Endothelial cell of umbilical vein (primary cell): ENCODE data around the gene WARS2. TPM values are rescaled to one million over a fixed set of nuclear protein-coding genes. Genes with fewer than 3 reads are reported as not detected.

Experiments used
- BruUV-seq: library from RNA; stranded (reverse); fragments of 400-500 nt; replicated peaks from 2 replicates; lab custom pipeline; 2021; lab: Mats Ljungman, UMichigan
- CTCF ChIA-PET: fragments of 300-600, 350-600 bp; sonication (Branson Sonifier 250); formaldehyde crosslinking; loops from one replicate; lab custom pipeline; 2021; ENCODE audit warnings: antibody characterized with exemption, inconsistent platforms; lab: Charles Lee
- POLR2A ChIA-PET: fragments of 300-600, 350-600 bp; sonication (Branson Sonifier 250); formaldehyde crosslinking; loops from one replicate; lab custom pipeline; 2021; ENCODE audit warnings: antibody characterized with exemption, inconsistent platforms; lab: Charles Lee
- DNase-seq: peaks from one replicate; pipeline ENCODE4 v3.0.0-alpha.2; 2011; ENCODE audit warnings: low read depth, low spot score
- FAIRE-seq: peaks from 2 replicates; lab custom pipeline; 2011; peaks lifted over from hg19 to GRCh38; lab: Jason Lieb, UNC
- H2AFZ ChIP-seq: 2 replicates; pipeline ENCODE4 v1.6.0; 2012; ENCODE audit warnings: low read depth, low read length, control low read depth, inconsistent platforms
- H3K27ac ChIP-seq: 2 replicates; pipeline ENCODE4 v1.5.1; 2011; ENCODE audit warnings: low read depth, mild to moderate bottlenecking, control low read depth, low read length, moderate library complexity; ENCODE audit not compliant: insufficient read depth
- H3K27me3 ChIP-seq, 2 experiments: 2 replicates each; pipeline versions ENCODE4 v1.6.0 to v1.6.1; 2011; ENCODE audit warnings: low read length in 2 of 2, mixed read lengths in 1 of 2; ENCODE audit not compliant: control insufficient read depth in 2 of 2, insufficient read depth in 2 of 2
- H3K36me3 ChIP-seq, 2 experiments: 2 replicates in 1 of 2; 3 replicates in 1 of 2; pipeline ENCODE4 v1.5.1; 2011; ENCODE audit warnings: low read length in 2 of 2, mild to moderate bottlenecking in 1 of 2, moderate library complexity in 1 of 2; ENCODE audit not compliant: control insufficient read depth in 2 of 2, insufficient read depth in 2 of 2; ENCODE audit errors: extremely low read depth in 1 of 2
- H3K4me1 ChIP-seq: 3 replicates; pipeline ENCODE4 v1.5.1; 2011; ENCODE audit warnings: mild to moderate bottlenecking, low read length; ENCODE audit not compliant: control insufficient read depth, insufficient read depth; ENCODE audit errors: extremely low read depth
- H3K4me2 ChIP-seq: 2 replicates; pipeline ENCODE4 v1.6.1; 2011; ENCODE audit warnings: low read length, control low read depth, mixed read lengths; ENCODE audit not compliant: insufficient read depth
- H3K4me3 ChIP-seq, 3 experiments: fragments of 200-600 bp in 1 of 3; sonication (generic), shearing (Covaris generic) in 1 of 3; replicated peaks in 1 of 3; 2 replicates each; pipeline ENCODE4 v1.5.1; 2011 to 2016; ENCODE audit warnings: control low read depth in 3 of 3, low read length in 3 of 3, mild to moderate bottlenecking in 2 of 3, inconsistent platforms in 1 of 3, low read depth in 1 of 3, moderate library complexity in 1 of 3; ENCODE audit not compliant: insufficient read depth in 1 of 3
- H3K79me2 ChIP-seq: 2 replicates; pipeline ENCODE4 v1.6.0; 2012; ENCODE audit warnings: low read length, inconsistent platforms; ENCODE audit not compliant: control insufficient read depth, insufficient read depth
- H3K9ac ChIP-seq: replicated peaks from 2 replicates; pipeline ENCODE3; 2011; ENCODE audit warnings: low read length, control low read depth; ENCODE audit not compliant: insufficient read depth; ENCODE audit errors: extremely low read depth
- H3K9me1 ChIP-seq: replicated peaks from 3 replicates; pipeline ENCODE4 v1.6.0; 2011; ENCODE audit warnings: mild to moderate bottlenecking, low read length; ENCODE audit not compliant: control insufficient read depth, insufficient read depth; ENCODE audit errors: extremely low read depth
- H3K9me3 ChIP-seq: replicated peaks from 2 replicates; pipeline ENCODE4 v1.5.1; 2012; ENCODE audit warnings: low read length, inconsistent platforms; ENCODE audit not compliant: control insufficient read depth, insufficient read depth
- H4K20me1 ChIP-seq: replicated peaks from 2 replicates; pipeline ENCODE3; 2011; ENCODE audit warnings: mild to moderate bottlenecking, low read length; ENCODE audit not compliant: control insufficient read depth, insufficient read depth; ENCODE audit errors: extremely low read depth
- CTCF ChIP-seq, 2 donors: IDR thresholded peaks; 1 replicate in 1 of 2; 2 replicates in 1 of 2; pipeline ENCODE4 v1.5.1; 2011; ENCODE audit warnings: low read length in 2 of 2, mild to moderate bottlenecking in 2 of 2, moderate library complexity in 2 of 2, control low read depth in 1 of 2, inconsistent platforms in 1 of 2, low read depth in 1 of 2; ENCODE audit not compliant: insufficient read depth in 1 of 2; ENCODE audit errors: extremely low read depth in 1 of 2
- EZH2 ChIP-seq: IDR thresholded peaks from 2 replicates; pipeline ENCODE4 v1.6.1; 2012; ENCODE audit warnings: borderline replicate concordance, low read depth, mild to moderate bottlenecking, moderate library complexity, low read length, inconsistent platforms; ENCODE audit not compliant: severe bottlenecking
- FOS ChIP-seq: IDR thresholded peaks from 2 replicates; pipeline ENCODE4 v1.6.1; 2011; ENCODE audit warnings: mild to moderate bottlenecking, low read length, moderate library complexity, borderline replicate concordance; ENCODE audit not compliant: insufficient read depth
- GATA2 ChIP-seq: IDR thresholded peaks from 2 replicates; pipeline ENCODE4 v1.7.0; 2011; ENCODE audit warnings: low read depth, mild to moderate bottlenecking, moderate library complexity, mixed read lengths, low read length; ENCODE audit not compliant: insufficient read length, insufficient read depth
- JUN ChIP-seq: IDR thresholded peaks from 2 replicates; pipeline ENCODE4 v1.6.1; 2011; ENCODE audit warnings: borderline replicate concordance, low read depth; ENCODE audit not compliant: insufficient read length, insufficient read depth
- MAX ChIP-seq: IDR thresholded peaks from 2 replicates; pipeline ENCODE4 v1.6.1; 2011; ENCODE audit not compliant: insufficient read depth, insufficient read length
- MYC ChIP-seq: IDR thresholded peaks from one replicate; pipeline ENCODE4 v1.6.1; 2011; ENCODE audit warnings: mild to moderate bottlenecking, low read depth, low read length
- POLR2A ChIP-seq: IDR thresholded peaks from 2 replicates; pipeline ENCODE4 v1.6.1; 2012; ENCODE audit warnings: low read depth, mild to moderate bottlenecking, control low read depth, low read length
- POLR2AphosphoS5 ChIP-seq: IDR thresholded peaks from 2 replicates; pipeline ENCODE4 v1.6.1; 2012; ENCODE audit warnings: low read depth, mild to moderate bottlenecking, control low read depth, low read length, moderate library complexity; ENCODE audit not compliant: insufficient read depth
- dilution Hi-C: fragments of 300-500 bp; cut with MboI; formaldehyde crosslinking; loops from one replicate; pipeline ENCODE4 v1.15.0; 2019; ENCODE audit warnings: low sequenced_read_pairs; ENCODE audit not compliant: extremely low pct_ligation_motif_present
- intact Hi-C: fragments of 100-400 bp; cut with micrococcal nuclease; formaldehyde crosslinking; loops from one replicate; pipeline ENCODE4 v1.10.0; 2022
- polyA plus RNA-seq, 4 experiments: library from polyadenylated mRNA; depleted of rRNA in 3 of 4; stranded (reverse) in 3 of 4; unstranded in 1 of 4; fragments of >200 nt; gene quantifications; 2 replicates each; pipeline versions ENCODE4 v1.2.1 to v1.2.3, GENCODE V29; 2011 to 2012; ENCODE audit warnings: missing spikeins in 1 of 4
- total RNA-seq: library from RNA; stranded (reverse); gene quantifications from 2 replicates; pipeline ENCODE4 v1.2.3, GENCODE V29; 2021

The WARS2 gene
- total and polyA plus RNA-seq, 2 donors (not counting 3 experiments of a cell fraction or from before 2014, with no cell fraction given) = 5.9 to 11.8 TPM

DNA sequence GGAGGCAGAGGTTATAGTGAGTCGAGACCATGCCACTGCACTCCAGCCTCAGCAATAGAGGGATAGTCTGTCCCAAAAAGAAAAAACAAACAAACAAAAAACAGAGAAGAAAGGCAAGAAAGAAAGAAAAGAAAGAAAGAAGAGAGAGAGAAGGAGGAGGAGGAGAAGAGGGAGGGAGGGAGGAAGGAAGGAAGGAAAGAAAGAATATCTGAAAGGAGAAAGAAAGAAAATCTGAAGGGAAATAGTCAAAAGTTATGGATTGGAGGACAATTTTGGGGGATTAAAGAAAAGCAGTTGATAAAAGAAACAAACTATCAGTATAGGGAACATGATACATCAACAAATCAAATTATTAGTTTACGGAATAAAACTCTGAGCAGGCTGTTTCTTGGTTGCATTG, 84.9 kb downstream of the WARS2 start:
- TF ChIP-seq JUN (no peak), POLR2A (no peak), CTCF (IDR thresholded peaks at IDR 0.05; ENCODE audit: extremely low read depth in 1 of 2, insufficient read depth in 1 of 2, low read depth in 1 of 2, low read length in 2 of 2) (no peak), EZH2 (no peak), GATA2 (no peak), POLR2AphosphoS5 (no peak), FOS (no peak), MAX (no peak), MYC (no peak)
- intact Hi-C loops (no loop called here), dilution Hi-C loops (no loop called here)
- no peaks in the 10 kb centered on the region for H3K27me3 ChIP-seq
- no peaks in the 10 kb centered on the region for H3K9me1 ChIP-seq
- no peaks in the 10 kb centered on the region for H3K4me1 ChIP-seq
- H3K36me3 ChIP-seq = no peaks in the 10 kb centered on the region
- H3K4me2 ChIP-seq = no peak overlapping the region
- ChIA-PET CTCF (no interaction called here), POLR2A (interaction anchor here (0.6 kb wide), 1 partner anchor 1204 kb away, joined by 4 read pairs; no protein-coding TSS in a partner anchor)
- H3K9ac ChIP-seq = no peak overlapping the region
- no peak overlapping the region for H3K27ac ChIP-seq
- no TSS peak for BruUV-seq
- no peak for DNase-seq
- H3K4me3 ChIP-seq = no peak overlapping the region
- H4K20me1 ChIP-seq = no peaks in the 10 kb centered on the region
- no peak for FAIRE-seq
- H3K79me2 ChIP-seq = no peaks in the 10 kb centered on the region
- no peaks in the 10 kb centered on the region for H3K9me3 ChIP-seq
- H2AFZ ChIP-seq = no peak overlapping the region
